GM04504 (cell line): ENCODE data around the gene LBR.

Source experiments
- DNase-seq: peaks from one replicate; pipeline ENCODE4 v3.0.0-alpha.2; 2012; ENCODE audit warnings: low read depth

Gene LBR

GRCh38 chr1:225373155-225373554, 54.7 kb downstream of the LBR start:
- no peak for DNase-seq

- DNase-seq: no peak
Measured at GRCh38 chr1:225371366-225372010, 56.4 kb downstream of the LBR start.

- DNase-seq: no peak
Measured at GRCh38 chr1:225368036-225368552, 59.7 kb downstream of the LBR start.

DNA sequence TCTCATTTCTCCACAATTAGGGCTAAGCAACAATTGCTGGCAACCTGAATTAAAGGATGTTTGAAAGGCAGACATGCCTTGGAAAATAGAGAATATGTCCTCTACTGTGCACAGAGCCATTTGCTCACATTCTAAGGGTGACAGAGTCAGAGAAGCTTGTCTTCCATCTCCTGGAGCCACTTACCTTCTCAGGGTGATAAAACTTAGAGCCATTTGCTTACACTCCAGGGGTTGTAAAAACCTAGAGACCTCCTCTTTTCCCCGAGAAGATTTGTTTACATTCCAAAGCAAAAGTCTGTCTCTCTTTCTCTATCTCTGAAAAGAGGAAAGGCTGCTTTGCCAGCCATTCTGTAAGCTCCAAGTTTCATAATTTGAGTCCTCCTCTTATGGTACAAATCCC, 61.3 kb downstream of the LBR start:
- no peak for DNase-seq

DNA sequence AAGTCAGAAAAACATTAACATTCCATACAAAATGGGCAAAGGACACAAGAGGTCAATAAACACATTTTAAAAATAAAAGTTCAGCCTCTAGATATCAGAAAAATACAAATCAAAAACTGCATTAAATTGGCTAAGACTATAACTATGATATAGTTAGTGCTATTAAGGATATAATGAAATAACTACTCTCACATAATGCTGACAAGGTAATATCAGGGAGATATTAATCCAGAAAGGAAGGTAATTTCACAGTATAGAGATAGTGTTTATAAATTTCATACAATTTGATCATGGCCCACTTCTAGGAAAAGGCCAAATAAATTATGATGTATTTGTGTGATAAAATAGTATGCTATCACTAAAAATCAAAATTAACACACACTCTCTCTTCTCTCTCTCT, 61.8 kb downstream of the LBR start:
- no peak for DNase-seq

DNA sequence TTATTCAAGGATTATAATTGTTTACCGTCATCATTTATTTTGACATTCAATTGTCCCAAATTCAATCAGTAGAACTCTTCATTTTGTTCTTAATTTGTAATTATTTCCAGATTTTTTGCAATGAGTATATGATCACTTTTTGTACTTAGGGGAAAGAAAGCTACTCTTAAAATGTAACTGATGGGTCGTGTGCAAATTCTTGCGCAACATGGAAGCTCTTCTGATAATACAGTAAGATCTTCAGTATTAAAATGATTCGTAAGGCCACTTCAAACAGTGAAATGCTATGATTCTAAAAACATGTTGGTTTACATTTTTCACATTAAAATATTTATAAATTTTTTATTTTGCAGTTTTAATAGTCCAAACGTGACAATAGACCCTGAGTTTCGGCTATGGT, 63.4 kb downstream of the LBR start:
- no peak for DNase-seq

- DNase-seq: no peak
Measured at GRCh38 chr1:225362805-225363204, 65.0 kb downstream of the LBR start.

DNA sequence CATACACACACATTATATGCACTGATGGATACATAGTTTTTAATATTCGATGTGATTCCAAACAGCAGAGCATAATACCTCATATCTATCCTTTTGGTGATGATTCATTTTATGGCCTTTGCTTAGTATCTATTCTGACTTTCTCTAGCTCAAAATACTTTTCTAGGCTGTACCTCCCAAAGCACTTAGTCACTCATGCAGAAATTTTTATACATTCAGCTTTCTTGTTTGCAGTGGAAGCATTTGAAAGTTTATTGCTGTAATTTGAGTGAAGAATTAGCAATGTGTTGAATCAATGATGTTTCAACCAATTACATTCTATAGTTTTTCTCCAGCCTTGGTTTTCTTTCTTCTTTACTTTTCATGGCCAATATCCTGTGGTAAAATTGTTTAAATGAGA, 66.7 kb downstream of the LBR start:
- no peak for DNase-seq

DNA sequence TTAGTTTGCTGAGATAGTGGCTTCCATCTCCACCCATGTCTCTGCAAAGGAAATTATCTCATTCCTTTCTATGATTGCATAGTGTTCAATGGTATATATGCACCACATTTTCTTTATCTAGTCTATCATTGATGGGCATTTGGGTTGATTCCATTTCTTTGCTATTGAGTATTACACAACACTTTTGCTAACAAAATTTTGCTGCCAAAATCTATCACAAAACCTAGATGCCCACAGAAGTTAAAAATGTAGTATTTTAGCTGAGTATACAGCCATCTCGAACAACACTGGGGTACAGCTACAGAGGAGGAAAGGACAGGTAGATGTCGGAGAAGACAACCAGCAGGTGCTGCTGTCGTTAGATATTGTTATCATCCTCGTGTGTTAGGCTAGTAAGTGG, 67.7 kb downstream of the LBR start:
- no peak for DNase-seq

DNA sequence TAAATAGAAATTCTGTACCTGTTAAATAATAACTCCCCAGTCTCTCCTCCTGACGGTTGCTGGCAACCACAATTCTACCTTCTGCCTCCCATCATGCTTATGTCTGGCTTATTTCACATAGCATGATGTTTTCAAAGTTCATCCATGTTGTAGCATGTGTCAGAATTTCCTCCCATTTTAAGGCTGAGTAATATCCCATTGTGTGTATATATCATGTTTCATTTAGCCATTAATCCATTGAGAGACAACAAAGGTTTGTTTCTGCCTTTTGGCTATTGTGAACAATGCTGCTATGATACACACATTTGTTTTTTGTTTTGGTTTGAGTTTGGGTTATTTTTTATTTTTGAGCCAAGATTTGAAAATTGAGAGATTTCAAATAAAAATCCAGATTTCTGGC, 72.0 kb downstream of the LBR start:
- no peak for DNase-seq

DNA sequence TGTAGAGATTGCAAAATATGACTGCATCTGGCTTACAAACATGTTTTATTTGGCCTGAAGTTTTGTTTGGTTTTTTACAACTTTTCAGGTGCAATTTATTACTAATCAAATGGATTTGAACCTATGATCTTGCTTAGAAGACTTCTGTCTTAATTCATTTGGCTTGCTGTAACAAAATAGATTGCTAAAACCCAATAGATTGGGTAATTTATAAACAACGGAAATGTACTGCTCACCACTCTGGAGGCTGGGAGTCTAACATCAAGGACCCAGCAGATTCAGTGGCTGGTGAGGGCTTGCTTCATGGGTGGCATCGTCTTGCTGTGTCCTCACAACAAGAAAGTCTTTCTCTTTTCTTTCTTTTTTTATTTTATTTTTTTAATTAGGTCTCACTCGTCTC, 72.9 kb downstream of the LBR start:
- DNase-seq: no peak
